Mesothelial cell of epicardium (in vitro differentiated cells): ENCODE measurements around the gene KCNQ2. TPM values are rescaled to one million over a fixed set of nuclear protein-coding genes. Genes with fewer than 3 reads are reported as not detected.

Experiments
- DNase-seq, 2 experiments: peaks; one replicate each; pipeline ENCODE4 v3.0.0; 2021; ENCODE audit warnings: low spot score in 2 of 2; ENCODE audit not compliant: unreplicated experiment in 2 of 2
- H3K27ac Mint-ChIP-seq: 2 replicates; pipeline ENCODE4 v1.8.0; 2021; ENCODE audit warnings: mixed read lengths
- H3K27me3 Mint-ChIP-seq: 2 replicates; pipeline ENCODE4 v1.8.0; 2021; ENCODE audit warnings: low read depth, mixed read lengths
- H3K36me3 Mint-ChIP-seq: 2 replicates; pipeline ENCODE4 v1.8.0; 2021; ENCODE audit warnings: mixed read lengths
- H3K4me1 Mint-ChIP-seq: 2 replicates; pipeline ENCODE4 v1.8.0; 2021; ENCODE audit warnings: mixed read lengths
- H3K4me3 Mint-ChIP-seq: 2 replicates; pipeline ENCODE4 v1.8.0; 2021; ENCODE audit warnings: mild to moderate bottlenecking, moderate library complexity, mixed read lengths
- H3K9me3 Mint-ChIP-seq: 2 replicates; pipeline ENCODE4 v1.8.0; 2021; ENCODE audit warnings: mixed read lengths
- CTCF ChIP-seq: fragments of 200-600 bp; sonication (generic); IDR thresholded peaks from one replicate; pipeline ENCODE4 v1.5.0; 2021; ENCODE audit warnings: antibody characterized with exemption; ENCODE audit not compliant: unreplicated experiment
- total RNA-seq: library from RNA; stranded (reverse); gene quantifications from 3 replicates; pipeline ENCODE4 v1.2.1, GENCODE V29; 2021

Gene KCNQ2
- total RNA-seq, 1 donor from 2014 or later = 11.8 TPM

GRCh38 chr20:63469019-63469712 lies 3.3 kb downstream of the KCNQ2 start:
- Mint-ChIP-seq H3K27me3 (peaks cover 76% of the 10 kb centered on the region), H3K4me1 (peaks cover 3% of the 10 kb centered on the region), H3K27ac (no peak overlapping the region), H3K36me3 (no peaks in the 10 kb centered on the region), H3K4me3 (no peak overlapping the region), H3K9me3 (no peaks in the 10 kb centered on the region)
- no peak for TF ChIP-seq CTCF
- no peak for DNase-seq

- Mint-ChIP-seq H3K27ac (no peak overlapping the region), H3K27me3 (peaks cover 75% of the 10 kb centered on the region), H3K36me3 (no peaks in the 10 kb centered on the region), H3K9me3 (no peaks in the 10 kb centered on the region), H3K4me1 (peaks cover 3% of the 10 kb centered on the region), H3K4me3 (no peak overlapping the region)
- no peak for TF ChIP-seq CTCF
- no peak for DNase-seq
Measured at GRCh38 chr20:63468421-63468820, 4.0 kb downstream of the KCNQ2 start.

GRCh38 chr20:63467294-63468083 lies 5.0 kb downstream of the KCNQ2 start:
- Mint-ChIP-seq H3K4me1 (peaks cover 3% of the 10 kb centered on the region), H3K9me3 (no peaks in the 10 kb centered on the region), H3K27me3 (peaks cover 77% of the 10 kb centered on the region), H3K27ac (no peak overlapping the region), H3K36me3 (no peaks in the 10 kb centered on the region), H3K4me3 (no peak overlapping the region)
- DNase-seq = no peak
- TF ChIP-seq CTCF = no peak

- Mint-ChIP-seq H3K36me3 (no peaks in the 10 kb centered on the region), H3K4me3 (no peak overlapping the region), H3K27ac (no peak overlapping the region), H3K9me3 (no peaks in the 10 kb centered on the region), H3K4me1 (peaks cover 3% of the 10 kb centered on the region), H3K27me3 (peaks cover 78% of the 10 kb centered on the region)
- no peak for TF ChIP-seq CTCF
- no peak for DNase-seq
Measured at GRCh38 chr20:63466861-63467260, 5.6 kb downstream of the KCNQ2 start.

- Mint-ChIP-seq H3K9me3 (no peaks in the 10 kb centered on the region), H3K27me3 (peaks cover 80% of the 10 kb centered on the region), H3K4me3 (no peak overlapping the region), H3K4me1 (peaks cover 3% of the 10 kb centered on the region), H3K27ac (no peak overlapping the region), H3K36me3 (no peaks in the 10 kb centered on the region)
- DNase-seq = no peak
- TF ChIP-seq CTCF = no peak
Measured at GRCh38 chr20:63466250-63466825, 6.1 kb downstream of the KCNQ2 start.
